Middle frontal gyrus (tissue), 1 donor: ENCODE results near the gene PDHA2.
"Not testable (repeated sequence)": the region's sequence is repeated elsewhere in the genome, so short reads cannot be mapped to it uniquely, and the experiment has no call there.

ENCODE experiments used
- DNase-seq: peaks from one replicate; pipeline ENCODE4 v3.0.0-alpha.2; 2015; ENCODE audit warnings: low spot score; ENCODE audit errors: extremely low spot score

Gene PDHA2

DNA sequence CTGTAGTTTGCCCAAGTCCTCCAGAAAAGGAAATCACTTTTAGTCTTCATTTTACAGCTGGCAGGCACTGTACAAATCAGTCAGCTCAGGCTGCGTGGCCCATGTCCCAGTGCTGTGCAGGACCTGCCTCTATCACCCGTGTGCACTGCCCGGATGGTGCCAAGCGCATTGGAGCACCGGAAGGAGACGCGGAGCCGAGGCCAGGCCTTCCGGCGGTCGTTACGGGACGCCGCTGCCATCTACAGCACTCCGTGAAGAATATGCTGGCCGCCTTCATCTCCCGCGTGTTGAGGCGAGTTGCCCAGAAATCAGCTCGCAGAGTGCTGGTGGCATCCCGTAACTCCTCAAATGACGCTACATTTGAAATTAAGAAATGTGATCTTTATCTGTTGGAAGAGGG is at the start of gene PDHA2:
Gene PDHA2 (plus strand): TSS at position 203 of the 400 bp plus-strand sequence. CDS start 58 bp downstream, at position 261.
- no peak for DNase-seq

DNA sequence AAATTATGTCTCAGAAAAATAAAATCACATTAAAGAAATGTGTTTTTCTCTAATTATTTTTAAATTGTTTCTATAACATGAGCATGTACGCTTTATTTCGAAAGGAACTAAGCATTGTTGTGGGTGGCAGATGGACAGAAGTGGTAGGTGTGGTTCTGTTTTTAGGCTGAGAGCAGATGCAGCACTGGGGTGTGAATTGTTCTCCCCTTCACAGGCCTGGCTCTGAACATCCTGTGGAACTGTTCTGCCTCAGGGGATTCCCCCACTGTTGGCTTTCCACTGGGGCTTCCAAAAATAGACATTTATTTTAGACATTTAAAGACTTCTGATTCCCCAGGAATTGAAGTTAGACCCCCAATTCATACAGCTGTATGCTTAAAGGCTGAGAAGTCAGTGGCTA is 41.9 kb upstream of the PDHA2 start:
- DNase-seq = peak; percentile 12

DNA sequence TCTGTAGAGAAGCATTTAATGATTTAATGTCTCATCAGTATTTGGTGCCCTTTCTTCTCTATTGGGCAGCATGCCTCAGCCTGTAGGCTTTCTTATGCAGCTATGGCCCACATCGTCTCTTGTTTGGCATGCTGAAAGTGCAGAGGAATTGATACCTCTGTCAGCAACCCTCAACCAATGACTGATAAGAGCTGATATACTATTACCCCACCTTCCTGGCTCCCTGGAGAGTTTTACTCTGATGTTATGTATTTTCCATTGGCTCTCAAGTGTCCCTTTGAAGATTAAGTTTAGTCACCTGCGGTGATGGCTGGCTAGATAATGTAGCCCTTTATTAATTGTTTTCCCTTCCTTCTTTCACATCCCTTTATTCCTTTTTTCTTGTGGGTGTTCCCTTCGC is 41.2 kb upstream of the PDHA2 start:
- no peak for DNase-seq

DNA sequence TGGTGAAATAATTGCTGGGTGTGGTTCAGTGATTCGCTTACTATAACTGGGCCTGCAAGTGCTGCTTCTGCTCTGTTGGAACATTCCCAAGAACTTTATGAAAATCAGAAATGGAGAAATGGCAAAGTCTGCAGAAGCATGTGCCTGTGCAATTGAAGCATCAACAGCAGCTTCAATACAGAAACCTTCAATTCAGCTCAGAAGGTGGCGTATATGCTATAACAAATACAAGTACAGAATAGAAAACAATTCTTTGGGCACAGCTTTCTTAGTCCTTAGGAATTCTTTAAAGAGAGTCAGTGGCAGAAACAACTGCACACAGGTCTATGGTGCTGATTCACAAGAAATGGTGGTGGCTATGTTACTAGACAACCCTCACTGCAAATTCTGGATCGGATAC is 18.0 kb upstream of the PDHA2 start:
- DNase-seq = no peak

DNA sequence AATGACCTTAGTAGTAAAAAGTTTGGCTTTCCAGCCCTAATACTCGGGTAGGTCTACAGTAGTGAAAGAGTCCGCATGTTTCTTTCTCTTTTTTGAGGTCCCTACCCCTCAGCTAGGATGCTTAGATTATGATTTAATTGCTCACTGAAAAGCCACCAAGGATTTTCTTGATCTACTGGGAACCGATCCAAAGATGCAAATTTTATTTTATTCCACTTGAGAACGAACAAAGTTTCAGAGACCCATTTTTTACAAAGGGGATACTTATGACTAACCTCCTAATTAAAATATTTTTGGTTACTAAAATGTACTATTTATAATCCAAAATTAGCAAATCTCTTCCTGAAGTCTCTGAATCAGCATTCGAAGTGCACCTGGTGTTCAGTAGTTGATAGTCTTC is 14.3 kb upstream of the PDHA2 start:
- DNase-seq = no peak

DNA sequence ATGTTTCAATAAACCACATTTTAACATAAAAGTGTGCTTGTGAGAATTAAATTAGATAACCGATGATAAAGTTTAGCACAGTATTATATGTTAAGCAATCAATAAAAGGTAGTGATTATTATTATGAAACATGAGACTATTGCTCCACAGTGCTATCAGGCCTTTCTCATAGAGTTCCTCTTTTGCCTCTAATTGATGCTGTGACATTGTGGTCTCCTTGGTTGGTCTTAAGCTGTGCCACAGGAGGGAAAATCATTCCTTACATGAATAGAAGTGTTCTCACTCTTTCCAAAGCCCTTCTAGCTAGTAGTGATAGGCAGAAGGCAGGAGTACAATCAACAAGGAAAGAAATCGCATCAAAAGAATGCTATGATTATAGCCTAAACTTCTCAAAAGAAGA is 9.2 kb upstream of the PDHA2 start:
- no peak for DNase-seq

DNA sequence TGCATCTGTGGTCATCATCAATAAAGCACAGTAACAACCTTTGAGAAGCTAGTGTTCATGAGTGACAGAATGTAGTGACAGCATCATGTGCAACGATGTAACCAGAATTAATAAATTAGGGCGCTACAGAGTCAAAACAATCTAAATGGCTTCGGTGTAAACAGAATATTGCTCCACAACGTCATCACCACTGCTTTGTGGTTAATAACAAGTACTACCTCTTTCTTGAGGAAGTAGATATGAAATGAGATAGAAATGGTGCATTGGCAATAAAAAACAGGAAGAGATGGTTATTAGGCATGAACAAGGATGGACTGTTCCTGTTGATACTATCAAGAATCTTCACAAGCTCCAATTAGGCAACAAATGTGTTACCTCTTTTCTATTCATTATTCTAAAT is 8.7 kb upstream of the PDHA2 start:
- DNase-seq = no peak

DNA sequence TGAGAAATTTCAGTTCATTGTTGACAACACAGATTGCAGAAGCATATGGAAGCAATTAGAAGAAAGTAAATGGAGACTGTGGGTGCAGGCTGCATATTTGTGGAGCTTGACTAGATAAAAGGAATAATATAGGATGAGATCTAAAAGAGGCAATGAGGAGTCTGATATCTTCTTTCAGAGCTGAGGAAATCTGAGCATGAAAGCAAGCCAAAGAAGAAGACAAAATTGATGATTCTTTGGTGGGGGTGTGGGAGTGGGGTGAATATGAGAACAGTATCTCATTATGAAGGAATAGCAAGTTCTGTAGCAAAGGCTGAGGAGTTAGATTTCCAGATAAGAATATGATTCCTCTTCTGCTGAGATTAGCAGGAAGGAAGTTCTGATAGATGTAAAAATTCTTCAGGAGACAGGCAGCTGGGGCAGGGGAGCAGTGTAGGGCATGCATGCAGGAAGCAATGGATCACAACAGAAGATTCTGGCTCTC is 6.1 kb upstream of the PDHA2 start:
- DNase-seq = no peak

DNA sequence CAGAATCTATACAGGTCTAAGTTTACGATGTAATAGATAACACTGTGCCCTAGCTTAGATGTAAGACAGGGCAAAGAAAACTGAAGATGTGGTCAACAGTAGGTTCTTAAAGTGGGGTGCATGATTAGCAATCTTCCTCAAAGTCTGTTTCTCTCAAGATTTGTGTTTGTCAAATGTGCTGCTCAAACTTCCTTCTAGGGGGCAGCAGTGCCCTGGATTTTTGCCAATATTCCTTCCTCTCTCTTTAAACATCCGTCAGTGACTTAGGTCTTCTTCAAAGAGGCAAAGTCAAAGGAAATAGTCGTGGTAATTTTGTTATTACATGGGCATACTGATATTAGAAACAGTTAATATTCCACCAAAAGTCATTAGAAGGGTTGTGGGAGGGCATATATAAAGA is 4.2 kb upstream of the PDHA2 start:
- DNase-seq = no peak

DNA sequence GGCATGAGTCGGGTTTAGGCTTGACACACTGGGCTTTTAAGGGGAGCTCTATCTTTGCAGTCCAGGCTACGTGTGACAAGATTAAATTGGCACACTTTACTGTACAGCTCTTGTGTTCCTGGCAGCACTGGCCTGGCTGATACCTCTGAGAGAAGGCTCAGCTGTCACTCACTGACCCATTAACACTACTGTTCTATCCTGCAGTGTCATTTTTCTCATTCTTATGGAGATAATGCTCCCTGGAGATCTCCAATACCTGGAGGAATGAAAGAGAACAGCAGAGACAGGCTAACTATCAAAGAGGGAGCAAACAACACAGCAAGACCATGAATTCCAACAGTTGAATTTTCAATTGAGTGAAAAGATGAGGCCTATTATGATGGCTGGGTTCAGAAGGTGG is 1.7 kb upstream of the PDHA2 start:
- DNase-seq = no peak

DNA sequence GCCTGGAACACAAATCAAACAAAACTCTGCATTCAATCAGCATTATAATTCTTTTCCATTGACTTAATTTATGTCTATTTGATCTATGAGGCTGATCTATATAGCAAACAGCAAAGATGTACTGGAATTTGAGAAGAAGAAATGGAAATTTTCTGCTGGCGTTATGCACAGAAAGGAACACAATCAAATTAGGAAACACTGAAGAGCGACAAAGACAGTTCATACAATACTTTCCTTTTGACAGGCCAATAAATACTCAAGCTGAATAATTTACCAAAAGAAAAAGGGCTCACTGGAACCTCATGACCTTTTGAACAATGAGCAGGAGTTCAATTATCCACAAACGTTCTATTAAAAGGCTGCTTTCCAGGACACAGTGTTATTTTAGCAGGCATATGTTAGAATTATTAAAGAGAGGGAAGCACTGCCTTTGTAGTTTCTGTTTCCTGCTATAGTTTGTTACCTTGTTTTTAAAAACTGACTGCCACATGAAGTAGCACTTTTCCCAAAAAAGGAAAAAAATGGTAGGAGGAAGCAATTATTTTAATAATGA is 8.1 kb downstream of the PDHA2 start:
- DNase-seq = no peak

DNA sequence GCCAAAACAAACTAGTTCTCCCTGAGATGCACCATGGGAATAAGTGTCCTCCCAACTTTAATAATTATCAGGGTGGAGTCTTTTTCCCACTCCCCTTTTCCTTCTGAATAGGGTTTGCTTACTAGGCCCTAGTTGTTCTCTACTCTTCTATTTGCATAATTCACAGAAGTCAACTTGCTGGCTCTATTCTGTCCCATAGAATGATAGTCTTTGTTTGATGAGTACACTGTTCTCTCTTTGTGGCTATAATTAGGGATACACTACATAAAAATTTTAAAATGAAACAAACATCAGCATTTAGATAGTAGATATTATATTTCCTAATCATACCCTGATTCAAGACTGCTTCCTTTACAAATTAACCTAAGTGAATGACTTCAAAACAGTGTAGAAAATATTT is 10.3 kb downstream of the PDHA2 start:
- DNase-seq = no peak

DNA sequence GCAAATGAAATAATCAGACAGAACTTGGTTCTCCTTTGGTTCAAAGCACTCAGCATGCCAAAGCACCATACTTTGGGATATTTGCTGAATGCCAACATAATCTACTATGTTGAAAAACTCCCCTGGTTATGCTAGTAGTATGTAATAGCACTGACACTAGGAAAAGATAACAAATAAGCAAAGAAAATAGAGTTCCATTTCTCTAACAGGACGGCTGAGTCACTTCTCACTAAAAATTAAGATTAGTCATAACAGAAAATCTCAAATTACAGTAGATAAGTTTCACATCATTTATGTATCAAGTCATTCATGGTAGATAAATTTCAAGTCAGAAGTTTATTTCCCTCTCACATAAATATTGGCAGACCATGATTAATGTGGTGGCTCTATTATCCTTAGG is 17.9 kb downstream of the PDHA2 start:
- DNase-seq = no peak

DNA sequence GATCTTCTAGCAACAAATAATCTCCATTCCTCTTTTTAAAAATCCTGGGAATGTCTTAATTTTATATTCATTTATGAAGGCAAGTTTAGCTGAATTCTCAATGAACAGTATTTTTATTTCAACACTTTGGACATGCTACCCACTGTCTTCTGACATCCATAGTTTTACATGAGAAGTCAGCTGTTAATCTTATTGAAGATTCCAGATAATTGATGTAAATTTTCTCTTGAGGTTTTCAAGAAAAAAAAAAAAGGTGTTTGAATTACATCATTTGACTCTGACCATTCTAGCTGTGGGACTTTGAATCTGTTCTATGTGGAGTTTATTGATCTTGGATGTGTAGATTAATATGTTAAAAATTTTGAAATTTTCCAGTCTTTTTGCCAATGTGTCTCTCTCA is 28.0 kb downstream of the PDHA2 start:
- DNase-seq = no peak

DNA sequence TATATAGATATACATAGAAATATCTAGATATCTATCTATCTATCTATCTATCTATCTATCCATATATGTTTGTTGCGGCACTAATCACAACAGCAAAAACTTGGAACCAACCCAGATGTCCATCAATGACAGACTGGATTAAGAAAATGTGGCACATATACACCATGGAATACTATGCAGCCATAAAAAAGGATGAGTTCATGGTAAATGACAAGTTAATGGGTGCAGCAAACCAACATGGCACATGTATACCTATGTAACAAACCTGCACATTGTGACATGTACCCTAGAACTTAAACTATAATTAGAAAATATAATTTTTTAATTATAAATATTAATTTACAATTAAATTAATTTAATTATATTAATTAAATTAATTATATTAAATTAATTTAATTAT is 29.5 kb downstream of the PDHA2 start:
- not testable (repeated sequence) for DNase-seq

DNA sequence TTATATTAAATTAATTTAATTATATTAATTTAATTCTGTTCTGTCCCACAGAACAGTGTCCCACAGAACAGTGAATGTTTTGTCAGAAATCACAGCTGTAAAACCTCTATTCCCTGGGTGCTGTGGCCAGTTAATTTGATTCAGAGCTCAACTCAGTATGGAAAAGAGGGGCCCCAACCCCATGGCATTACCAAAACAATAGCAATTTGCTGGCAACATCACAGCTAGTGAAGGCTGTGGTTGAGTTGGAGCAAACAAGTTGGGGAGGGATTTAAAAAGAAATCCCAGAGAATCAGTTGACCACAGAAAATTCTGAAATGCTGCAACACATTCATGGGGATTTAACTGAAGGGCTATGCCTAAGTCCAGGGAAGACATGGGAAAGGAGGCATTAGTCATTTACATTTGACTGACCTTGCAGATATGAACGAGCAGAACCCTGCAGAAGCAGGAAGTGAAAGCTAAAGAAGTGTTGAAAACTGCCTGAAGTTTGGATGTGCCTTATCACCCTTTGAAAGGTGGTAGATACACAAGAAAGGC is 30.1 kb downstream of the PDHA2 start:
- DNase-seq = no peak

DNA sequence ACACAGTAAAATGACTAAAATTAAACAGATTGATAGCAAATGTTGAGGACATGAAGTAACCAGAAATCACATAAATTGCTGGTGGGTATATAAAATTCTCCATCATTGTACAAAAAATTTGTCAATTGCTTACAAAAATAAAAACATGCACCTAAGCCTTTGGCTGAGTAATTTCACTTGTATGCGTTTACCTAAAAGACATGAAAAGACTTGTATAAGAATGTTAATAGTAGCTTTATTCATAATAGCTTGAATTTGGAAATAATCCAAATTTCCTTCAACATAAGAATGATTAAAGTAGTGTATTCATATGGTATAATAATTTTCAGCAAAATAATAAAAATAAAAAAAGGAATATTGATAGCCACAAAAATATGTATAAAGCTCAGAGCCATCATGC is 37.7 kb downstream of the PDHA2 start:
- DNase-seq = no peak

DNA sequence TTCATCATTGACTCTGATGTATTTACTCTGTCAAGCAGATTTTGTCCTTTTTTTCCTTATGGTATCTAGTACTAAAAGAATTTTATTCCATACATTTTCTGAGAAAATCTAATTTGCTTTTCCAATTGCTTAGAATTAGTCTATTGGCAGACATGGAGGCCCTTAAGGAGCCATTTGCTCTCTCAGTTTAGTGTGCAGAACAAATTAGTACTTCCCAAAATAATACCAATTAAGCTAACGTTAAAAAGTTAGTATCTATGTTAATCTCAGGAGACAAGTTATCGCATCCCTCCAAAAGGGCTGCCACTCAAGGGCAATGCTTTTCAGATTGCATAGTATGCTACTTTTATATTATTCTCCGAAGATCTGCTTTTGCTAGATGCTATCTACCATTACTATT is 47.7 kb downstream of the PDHA2 start:
- no peak for DNase-seq

DNA sequence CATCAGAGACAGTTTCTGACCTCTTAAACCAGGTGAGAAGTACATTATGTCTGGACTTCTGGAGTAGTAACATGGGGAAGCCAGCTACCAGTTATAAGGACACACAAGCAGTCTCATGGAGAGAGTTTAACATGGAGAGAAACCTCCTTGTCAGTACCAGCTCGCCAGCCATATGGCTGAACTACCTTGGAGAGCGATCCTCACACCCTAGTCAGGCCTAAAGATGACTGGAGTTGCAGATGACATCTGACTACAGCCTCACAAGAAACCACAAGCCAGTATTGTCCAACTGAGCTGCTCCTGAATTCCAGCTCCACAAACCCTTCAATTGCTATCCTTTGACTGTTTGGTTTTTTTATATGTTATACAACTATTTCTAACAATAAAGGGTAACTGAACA is 49.8 kb downstream of the PDHA2 start:
- no peak for DNase-seq
